SK-N-DZ (cell line): ENCODE measurements around the gene PELI2.

ENCODE experiments used
- DNase-seq: peaks from one replicate; pipeline ENCODE4 v3.0.0-alpha.2; 2015; ENCODE audit warnings: low spot score

Gene PELI2

DNA sequence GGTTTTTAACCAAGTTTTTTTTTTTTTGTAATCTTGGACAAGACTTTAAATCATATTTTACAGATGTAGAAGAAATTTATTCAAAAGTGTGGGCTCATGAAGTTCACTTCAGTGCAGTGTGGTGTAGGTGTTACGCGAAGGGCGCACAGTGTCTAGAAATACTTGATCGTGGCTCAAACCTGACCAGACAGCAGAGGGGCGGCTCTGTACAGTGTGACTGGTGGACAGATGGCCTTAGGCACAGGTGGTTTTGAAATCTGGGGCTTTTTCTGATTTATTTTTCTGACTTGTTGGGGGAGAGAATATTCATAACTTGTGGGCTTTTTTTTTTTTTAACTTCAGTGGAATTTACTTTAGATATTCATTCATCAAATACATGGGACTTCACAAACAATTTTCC lies 179.2 kb downstream of the PELI2 start:
- no peak for DNase-seq

- no peak for DNase-seq
These were observed 181.2 kb downstream of the PELI2 start for GRCh38 chr14:56299306-56299984.

- DNase-seq, result no peak
These were observed 182.3 kb downstream of the PELI2 start for GRCh38 chr14:56300495-56300894.

DNA sequence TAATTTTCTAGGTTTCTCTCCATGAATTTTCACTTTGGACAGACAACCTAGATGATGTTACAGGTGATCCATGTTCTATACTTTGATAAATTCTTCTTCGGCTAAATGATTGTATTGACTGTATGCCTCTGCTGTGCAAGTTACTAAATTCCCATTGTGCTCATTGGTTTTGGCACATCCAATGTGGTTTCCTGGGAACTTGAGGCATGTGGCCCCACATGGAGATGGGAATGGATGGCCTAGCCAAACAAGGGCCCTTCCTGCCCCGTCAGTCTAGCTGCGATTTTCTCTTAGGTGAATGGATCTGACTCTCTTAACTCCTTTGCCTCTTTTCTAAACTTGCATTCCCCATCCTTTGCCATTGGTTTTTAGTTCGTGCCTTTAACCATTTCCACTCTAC lies 186.2 kb downstream of the PELI2 start:
- DNase-seq, result no peak

DNA sequence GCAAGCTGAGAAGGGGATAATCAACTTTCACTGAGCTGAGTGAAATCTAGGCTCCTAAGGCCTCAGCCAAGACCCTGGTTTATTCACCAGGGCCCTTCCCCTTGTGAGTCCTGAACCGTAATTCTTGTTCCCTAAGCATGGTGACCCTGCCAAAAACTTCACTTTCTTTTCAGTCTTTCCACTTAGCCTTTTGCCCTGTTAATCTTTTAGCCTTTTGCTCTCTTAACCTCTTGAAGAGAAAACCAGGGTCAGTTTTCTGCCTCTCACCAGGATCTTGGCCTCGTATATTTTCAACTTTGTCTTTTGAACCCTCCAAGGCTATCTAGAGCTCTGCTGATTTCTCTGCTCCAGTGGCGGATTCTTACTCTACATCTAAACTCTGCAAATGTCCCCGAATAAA lies 191.0 kb downstream of the PELI2 start:
- DNase-seq, result no peak

- no peak for DNase-seq
These were observed 192.4 kb downstream of the PELI2 start for GRCh38 chr14:56310643-56311042.

DNA sequence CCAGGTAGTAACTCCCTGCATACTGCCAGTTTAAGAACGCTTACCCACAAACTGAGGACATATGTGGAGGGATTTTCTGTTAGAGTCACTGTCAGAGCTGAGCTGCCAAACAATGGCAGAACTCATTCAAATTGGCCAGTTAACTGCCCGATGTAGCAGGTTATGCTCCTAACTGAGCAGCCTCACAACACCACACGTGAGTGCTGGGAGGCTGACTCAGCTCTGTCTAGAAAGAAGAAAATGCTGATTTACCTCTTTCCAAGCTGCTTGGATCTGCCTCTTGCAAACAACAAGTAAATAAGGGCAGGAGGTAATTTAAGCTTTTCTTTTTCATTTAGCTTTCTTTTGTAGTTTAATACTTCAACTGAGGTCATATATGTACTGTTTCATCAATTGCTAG lies 195.6 kb downstream of the PELI2 start:
- DNase-seq, result no peak

GRCh38 chr14:56318393-56319115 lies 200.3 kb downstream of the PELI2 start:
- DNase-seq, result no peak

- DNase-seq, result no peak
These were observed 203.7 kb downstream of the PELI2 start for GRCh38 chr14:56321861-56322260.

DNA sequence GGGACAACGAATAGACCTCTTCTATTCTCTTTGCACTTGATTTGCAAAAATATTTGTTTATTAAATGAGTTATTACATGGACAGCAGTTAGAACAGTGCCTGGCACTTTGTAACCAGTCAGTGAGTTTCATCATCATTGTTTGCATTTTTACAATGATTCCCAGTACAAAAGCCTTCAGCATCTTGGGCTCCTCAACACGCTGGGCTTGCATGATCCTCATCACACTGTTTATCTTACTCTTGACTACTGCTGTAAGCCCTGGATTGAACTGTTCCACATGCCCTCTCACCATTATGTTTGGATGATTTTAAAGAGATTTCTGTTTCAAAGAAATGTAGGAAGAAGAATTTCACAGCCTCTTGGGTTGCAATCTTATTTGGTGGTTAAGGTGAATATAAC lies 204.3 kb downstream of the PELI2 start:
- no peak for DNase-seq

DNA sequence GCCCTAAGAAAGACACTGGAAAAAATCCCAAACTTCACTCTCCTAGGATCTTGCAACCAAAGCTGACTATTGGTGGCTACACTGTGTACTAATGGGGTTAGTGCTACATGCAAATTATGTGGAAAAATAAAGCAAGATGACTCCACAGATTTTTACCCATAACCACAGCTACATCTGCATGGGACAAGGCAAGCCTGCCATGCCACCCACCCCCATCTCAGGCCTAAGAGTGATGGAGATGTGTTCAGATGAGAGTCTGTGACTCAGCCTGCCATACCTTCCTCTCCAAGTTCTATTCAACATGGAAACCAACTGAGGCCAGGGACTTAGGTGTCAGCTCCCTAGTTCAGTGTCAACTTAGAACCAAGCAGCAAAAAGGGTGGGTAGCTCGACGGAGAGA lies 206.2 kb downstream of the PELI2 start:
- DNase-seq, result no peak

DNA sequence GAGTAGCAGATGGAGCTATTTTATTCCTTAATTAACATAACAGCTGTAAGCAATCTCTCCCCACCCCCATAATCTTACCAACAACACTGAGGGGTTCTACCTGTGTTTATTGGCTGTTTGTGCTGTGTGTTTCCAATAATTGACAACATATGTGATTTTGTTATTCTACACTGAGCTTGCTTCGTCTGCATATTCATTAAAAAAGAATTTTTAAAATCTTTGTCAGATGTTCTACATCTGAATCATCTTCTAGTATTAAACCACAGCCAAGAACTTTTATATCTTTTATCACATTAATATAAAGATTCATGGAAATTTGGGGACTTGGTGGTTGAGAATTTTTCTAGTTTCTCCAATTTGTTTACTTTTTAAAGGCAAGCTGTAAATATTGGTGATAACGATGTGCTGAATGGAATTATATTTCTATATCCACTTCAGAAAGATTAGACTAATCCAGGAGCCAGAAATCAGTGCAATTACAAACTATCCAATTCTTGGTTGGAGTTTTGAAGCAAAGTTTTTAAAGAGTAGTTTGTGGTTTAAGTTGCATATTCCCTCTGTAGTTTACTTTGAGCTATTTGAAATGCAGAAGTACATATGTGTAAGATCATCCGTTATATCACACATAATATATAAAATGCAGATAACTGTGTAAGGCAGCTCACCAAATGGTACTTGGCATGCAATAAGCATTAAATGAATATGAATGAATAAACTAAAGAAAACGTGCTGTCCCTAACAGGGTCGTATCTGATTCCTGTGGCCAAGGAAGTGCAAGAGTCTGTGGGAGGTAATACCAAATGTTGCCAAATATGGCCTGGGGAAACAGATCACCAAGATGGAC lies 206.9 kb downstream of the PELI2 start:
- DNase-seq, result no peak

DNA sequence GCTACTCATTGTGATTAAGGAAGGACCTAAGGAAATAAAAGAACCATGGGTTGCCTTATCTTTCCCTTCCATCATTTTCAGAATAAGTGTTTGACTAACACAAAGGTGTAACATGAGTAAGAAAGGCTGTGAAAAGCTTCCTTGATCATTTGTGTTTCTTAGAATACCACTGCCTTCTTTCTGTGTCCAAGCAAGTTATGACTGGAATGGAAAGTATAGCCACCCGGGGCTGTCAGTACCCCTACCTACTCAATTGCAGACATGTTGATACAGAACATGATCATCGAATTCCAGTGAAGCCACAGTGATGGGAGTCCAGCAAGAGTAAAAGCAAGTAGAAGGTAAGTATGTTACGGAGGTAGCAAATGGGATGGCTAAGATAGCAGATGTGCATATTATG lies 209.8 kb downstream of the PELI2 start:
- no peak for DNase-seq

- DNase-seq, result peak; percentile 22
These were observed 213.5 kb downstream of the PELI2 start for GRCh38 chr14:56331592-56332216.

GRCh38 chr14:56333359-56334292 lies 215.4 kb downstream of the PELI2 start:
- DNase-seq, result no peak

GRCh38 chr14:56334458-56334857 lies 216.2 kb downstream of the PELI2 start:
- no peak for DNase-seq

DNA sequence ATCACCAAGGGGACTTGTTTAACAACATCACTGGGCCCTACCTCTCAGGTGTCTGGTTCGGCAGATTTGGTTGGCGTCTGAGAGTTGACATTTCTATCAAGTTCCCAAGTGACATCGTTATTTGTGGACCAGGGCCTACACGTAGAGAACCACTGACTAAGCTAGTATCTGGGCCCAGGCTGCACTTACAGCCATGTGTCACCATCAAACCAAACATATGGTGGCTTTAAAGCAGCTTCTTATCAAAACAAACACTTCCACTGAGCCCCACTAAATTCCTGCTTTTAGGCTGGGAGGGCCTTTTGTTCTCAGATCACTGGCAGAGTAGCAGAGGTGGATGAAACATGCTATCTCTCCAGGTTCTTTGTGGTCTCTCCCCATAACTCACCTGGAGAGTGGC lies 220.5 kb downstream of the PELI2 start:
- DNase-seq, result no peak

DNA sequence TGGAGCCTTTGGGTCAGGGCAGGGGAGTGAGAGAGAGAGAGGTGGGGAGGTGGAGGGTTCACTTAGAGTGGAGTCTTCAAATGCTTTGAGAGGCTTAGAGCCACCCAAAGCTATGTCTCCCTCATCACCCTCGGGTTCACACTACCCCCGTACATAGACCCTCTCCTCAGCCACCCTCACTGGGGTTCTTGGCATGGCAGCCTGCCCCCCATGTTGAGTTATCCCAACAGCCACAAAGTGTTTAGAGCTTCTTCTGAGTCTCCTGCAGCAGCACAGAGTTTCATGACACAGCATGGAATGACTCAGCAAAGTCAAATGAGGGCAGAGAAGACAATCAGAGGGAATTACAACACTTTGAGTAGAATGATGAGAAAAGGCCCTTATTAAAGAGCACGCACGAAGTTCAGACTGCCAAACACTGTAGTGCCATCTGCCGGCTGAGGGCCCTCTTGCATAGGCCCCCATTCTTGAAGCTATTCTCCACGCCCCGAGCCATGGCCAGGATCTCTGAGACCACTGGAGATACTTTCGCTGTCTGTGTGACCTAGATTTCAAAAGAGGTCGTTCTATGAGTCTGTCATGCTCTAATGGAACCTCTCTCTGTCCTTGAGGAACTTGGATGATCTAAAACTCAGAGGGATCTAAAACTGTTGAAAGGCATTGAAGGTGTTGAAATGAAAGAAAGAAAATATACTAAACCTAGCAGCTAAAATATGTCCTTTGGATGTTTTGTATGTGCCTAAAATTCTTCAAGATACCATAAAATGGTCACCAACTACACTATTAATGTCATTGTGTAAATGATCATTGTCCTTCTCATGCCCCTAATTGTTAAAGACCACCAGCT lies 221.9 kb downstream of the PELI2 start:
- peak; percentile 61 for DNase-seq

- no peak for DNase-seq
These were observed 222.7 kb downstream of the PELI2 start for GRCh38 chr14:56340932-56341331.
